Upper lobe of left lung (tissue), 6 donors: ENCODE data around the gene SETD9. TPM values are rescaled to one million over a fixed set of nuclear protein-coding genes. Genes with fewer than 3 reads are reported as not detected.

ENCODE experiments used
- ATAC-seq, 2 donors: fragments of 200-7000 bp; cut with Tn5 transposase; one replicate each; pipeline ENCODE4 v1.9.1; 2022; ENCODE audit warnings: mild to moderate bottlenecking in 2 of 2, moderate library complexity in 2 of 2; ENCODE audit not compliant: low FRiP score in 2 of 2
- DNase-seq, 2 donors: peaks; one replicate each; pipeline ENCODE4 v3.0.0-alpha.2; 2019 to 2020
- H3K27ac ChIP-seq, 4 donors: fragments of 200-600 bp; sonication (generic); one replicate each; pipeline ENCODE4 v1.5.1; 2016 to 2019
- H3K27me3 ChIP-seq, 4 donors: fragments of 200-600 bp; sonication (generic); one replicate each; pipeline ENCODE4 v1.5.1; 2017 to 2019
- H3K36me3 ChIP-seq, 4 donors: fragments of 200-600 bp; sonication (generic); one replicate each; pipeline ENCODE4 v1.5.1; 2016 to 2019
- H3K4me1 ChIP-seq, 4 donors: fragments of 200-600 bp; sonication (generic); one replicate each; pipeline ENCODE4 v1.5.1; 2018 to 2019
- H3K4me3 ChIP-seq, 4 donors: fragments of 200-600 bp; sonication (generic); one replicate each; pipeline ENCODE4 v1.5.1; 2017 to 2019; ENCODE audit warnings: mild to moderate bottlenecking in 2 of 4, moderate library complexity in 1 of 4
- H3K9me3 ChIP-seq, 4 donors: fragments of 200-600 bp; sonication (generic); one replicate each; pipeline ENCODE4 v1.5.1; 2018 to 2019
- CTCF ChIP-seq, 6 experiments: fragments of 450-650 bp in 4 of 6; fragments of 200-600 bp in 2 of 6; sonication (generic) in 2 of 6; IDR thresholded peaks; one replicate each; pipeline ENCODE4 v1.5.1; 2016 to 2019; ENCODE audit warnings: antibody characterized with exemption in 6 of 6
- EP300 ChIP-seq, 4 donors: sonication (generic); formaldehyde crosslinking; IDR thresholded peaks; one replicate each; pipeline ENCODE4 v1.5.1; 2017; ENCODE audit warnings: antibody characterized with exemption in 4 of 4, control low read depth in 2 of 4
- POLR2A ChIP-seq, 4 donors: fragments of 450-650 bp; IDR thresholded peaks; one replicate each; pipeline ENCODE4 v1.5.1; 2016 to 2017; ENCODE audit warnings: antibody characterized with exemption in 4 of 4, mild to moderate bottlenecking in 2 of 4
- POLR2AphosphoS5 ChIP-seq, 2 donors: sonication (generic); formaldehyde crosslinking; IDR thresholded peaks; one replicate each; pipeline ENCODE4 v1.5.1; 2017; ENCODE audit warnings: antibody characterized with exemption in 2 of 2
- WGBS, 2 donors: methylation state at CpG; one replicate each; pipeline ENCODE4 v1.1.5; 2017 to 2018; 5-methylcytosine and 5-hydroxymethylcytosine counted together
- total RNA-seq, 6 donors: library from RNA; depleted of rRNA in 4 of 6; stranded (reverse); fragments of >200 nt in 4 of 6; gene quantifications; one replicate each; pipeline versions ENCODE4 v1.1.0 to v1.2.1, GENCODE V29; 2016 to 2021
- donor health status: DM: no; HTN: no; CAD: no; lungs with moderate emphysema.
- donor health status: DM: no; HTN: yes; CAD: no; lungs with severe emphysema.

SETD9 gene
- total RNA-seq, 6 donors from 2014 or later: 0.67 to 25.1 (median 9.4) TPM

DNA sequence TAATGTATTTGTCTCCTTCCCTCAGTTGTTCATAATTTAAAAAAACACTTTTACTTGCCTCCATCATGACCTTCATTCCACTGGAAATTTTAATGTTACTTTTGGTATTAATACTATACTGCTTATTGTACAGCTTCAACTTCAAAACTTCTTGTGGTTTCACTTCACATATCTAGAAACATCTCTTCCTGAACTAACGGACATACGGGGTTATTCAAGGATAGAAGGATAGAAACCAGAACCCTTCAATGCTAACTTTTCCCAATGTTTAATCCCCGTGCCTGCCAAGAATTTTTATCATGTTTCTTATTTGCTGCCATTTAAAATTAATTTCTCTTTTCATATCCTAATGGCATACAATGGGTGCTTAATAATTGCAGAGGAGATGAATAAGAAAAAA lies 36.3 kb upstream of the SETD9 start:
- H3K4me1 ChIP-seq: no peaks in the 10 kb centered on the region
- no peak for TF ChIP-seq CTCF (IDR thresholded peaks at IDR 0.05)
- no peak for TF ChIP-seq EP300 (IDR thresholded peaks at IDR 0.05)
- TF ChIP-seq POLR2AphosphoS5 (IDR thresholded peaks at IDR 0.05): no peak
- TF ChIP-seq POLR2A (IDR thresholded peaks at IDR 0.05): no peak
- peaks cover 6 to 86% (median 29%) of the 10 kb centered on the region in 4 donors for H3K36me3 ChIP-seq
- no peaks in the 10 kb centered on the region for H3K9me3 ChIP-seq
- H3K4me3 ChIP-seq: no peak overlapping the region
- no peak for DNase-seq
- WGBS, 2 donors: 41 to 58% methylated on average over 3 of the region's 3 CpGs
- H3K27me3 ChIP-seq: no peaks in the 10 kb centered on the region
- no peak for ATAC-seq
- no peak overlapping the region for H3K27ac ChIP-seq

GRCh38 chr5:56876327-56876726 lies 33.1 kb upstream of the SETD9 start:
- no peak for TF ChIP-seq POLR2A (IDR thresholded peaks at IDR 0.05)
- TF ChIP-seq EP300 (IDR thresholded peaks at IDR 0.05): no peak
- no peak for TF ChIP-seq CTCF (IDR thresholded peaks at IDR 0.05)
- TF ChIP-seq POLR2AphosphoS5 (IDR thresholded peaks at IDR 0.05): no peak
- Histone ChIP-seq H3K4me1 (no peaks in the 10 kb centered on the region), H3K27me3 (no peaks in the 10 kb centered on the region), H3K27ac (no peak overlapping the region), H3K4me3 (no peak overlapping the region), H3K9me3 (no peaks in the 10 kb centered on the region), H3K36me3 (peaks cover 0 to 93% (median 20%) of the 10 kb centered on the region in 4 donors)
- WGBS, 2 donors: 60 to 73% methylated on average over 3 of the region's 3 CpGs
- ATAC-seq (no peak), DNase-seq (no peak)

- ATAC-seq (no peak), DNase-seq (no peak)
- H3K36me3 ChIP-seq: peaks cover 14 to 94% (median 32%) of the 10 kb centered on the region in 4 donors
- 96 to 100% methylated on average over 5 of the region's 5 CpGs for WGBS, 2 donors
- H3K4me1 ChIP-seq: no peaks in the 10 kb centered on the region
- H3K9me3 ChIP-seq: no peaks in the 10 kb centered on the region
- TF ChIP-seq EP300 (IDR thresholded peaks at IDR 0.05) (no peak), POLR2AphosphoS5 (IDR thresholded peaks at IDR 0.05) (no peak), CTCF (IDR thresholded peaks at IDR 0.05) (no peak), POLR2A (IDR thresholded peaks at IDR 0.05) (no peak)
- no peak overlapping the region for H3K27ac ChIP-seq
- no peak overlapping the region for H3K4me3 ChIP-seq
- no peaks in the 10 kb centered on the region for H3K27me3 ChIP-seq
These were observed 27.8 kb upstream of the SETD9 start for GRCh38 chr5:56881571-56881970.

DNA sequence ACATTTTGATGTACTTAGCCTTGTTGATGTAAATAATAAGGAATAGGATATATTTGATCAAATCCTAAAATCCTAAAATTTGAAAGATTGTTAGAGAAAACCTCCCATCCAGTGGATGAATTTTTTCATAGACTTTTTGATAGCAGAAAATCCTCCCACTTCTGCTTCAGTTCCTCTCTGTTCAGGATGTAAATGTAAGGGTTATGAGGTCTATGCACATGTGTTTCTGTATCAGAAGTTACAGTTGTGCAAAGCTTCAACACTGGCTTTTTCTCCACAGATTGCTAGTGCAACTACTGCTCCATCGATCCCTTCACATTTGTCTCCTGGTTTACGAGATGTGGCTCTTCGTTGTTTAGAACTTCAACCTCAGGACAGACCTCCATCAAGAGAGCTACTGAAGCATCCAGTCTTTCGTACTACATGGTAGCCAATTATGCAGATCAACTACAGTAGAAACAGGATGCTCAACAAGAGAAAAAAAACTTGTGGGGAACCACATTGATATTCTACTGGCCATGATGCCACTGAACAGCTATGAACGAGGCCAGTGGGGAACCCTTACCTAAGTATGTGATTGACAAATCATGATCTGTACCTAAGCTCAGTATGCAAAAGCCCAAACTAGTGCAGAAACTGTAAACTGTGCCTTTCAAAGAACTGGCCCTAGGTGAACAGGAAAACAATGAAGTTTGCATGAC lies 16.0 kb upstream of the SETD9 start:
- H3K36me3 ChIP-seq: peaks cover 10 to 60% (median 17%) of the 10 kb centered on the region in 4 donors
- 91 to 95% methylated on average over 5 of the region's 5 CpGs for WGBS, 2 donors
- no peak for DNase-seq
- H3K27me3 ChIP-seq: no peaks in the 10 kb centered on the region
- no peak overlapping the region for H3K4me3 ChIP-seq
- no peak for TF ChIP-seq EP300 (IDR thresholded peaks at IDR 0.05)
- TF ChIP-seq POLR2AphosphoS5 (IDR thresholded peaks at IDR 0.05): no peak
- no peak for TF ChIP-seq POLR2A (IDR thresholded peaks at IDR 0.05)
- no peak for TF ChIP-seq CTCF (IDR thresholded peaks at IDR 0.05)
- no peaks in the 10 kb centered on the region for H3K9me3 ChIP-seq
- ATAC-seq: no peak
- H3K27ac ChIP-seq: no peak overlapping the region
- H3K4me1 ChIP-seq: no peaks in the 10 kb centered on the region

DNA sequence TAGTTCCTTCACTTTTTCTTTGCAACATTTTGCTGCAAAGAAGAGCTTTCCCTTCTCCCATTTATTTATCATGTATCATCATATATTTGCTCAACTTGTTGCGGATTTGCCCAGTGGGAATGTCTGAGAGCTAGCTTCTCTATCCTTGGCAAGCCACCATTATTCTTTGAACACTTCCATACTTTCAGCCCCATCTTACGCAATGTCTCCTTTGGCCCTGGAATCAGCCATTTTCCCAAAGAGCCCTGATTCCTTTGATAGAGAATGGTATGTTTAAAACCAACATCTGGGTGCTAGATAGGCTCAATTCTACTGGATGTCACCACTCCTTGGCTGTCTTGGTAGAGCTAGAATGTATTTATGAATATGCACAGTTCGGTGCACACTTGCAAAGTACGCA lies 12.6 kb upstream of the SETD9 start:
- WGBS, 2 donors: 97 to 99% methylated on average over 4 of the region's 4 CpGs
- TF ChIP-seq POLR2A (IDR thresholded peaks at IDR 0.05) (no peak), CTCF (IDR thresholded peaks at IDR 0.05) (no peak), POLR2AphosphoS5 (IDR thresholded peaks at IDR 0.05) (no peak), EP300 (IDR thresholded peaks at IDR 0.05) (no peak)
- DNase-seq: no peak
- Histone ChIP-seq H3K9me3 (no peaks in the 10 kb centered on the region), H3K27me3 (no peaks in the 10 kb centered on the region), H3K27ac (no peak overlapping the region), H3K4me1 (peaks cover 0 to 5% (median 0%) of the 10 kb centered on the region in 4 donors), H3K4me3 (no peak overlapping the region), H3K36me3 (peaks cover 7 to 30% (median 10%) of the 10 kb centered on the region in 4 donors)
- no peak for ATAC-seq
